Fibroblast of lung (primary cell): ENCODE measurements around the gene KCP. TPM values are rescaled to one million over a fixed set of nuclear protein-coding genes. Genes with fewer than 3 reads are reported as not detected.

Experiments used
- DNase-seq, 2 donors: peaks; one replicate each; pipeline versions ENCODE4 v3.0.0 to v3.0.0-alpha.2; 2010; ENCODE audit warnings: low read depth in 2 of 2
- H2AFZ ChIP-seq: 2 replicates; pipeline ENCODE4 v1.5.1; 2012; ENCODE audit warnings: low read length, control low read depth, inconsistent platforms
- H3K27ac ChIP-seq: 2 replicates; pipeline ENCODE4 v1.5.1; 2011; ENCODE audit warnings: low read length, control low read depth; ENCODE audit not compliant: insufficient read depth
- H3K27me3 ChIP-seq: 2 replicates; pipeline ENCODE4 v1.5.1; 2011; ENCODE audit warnings: mild to moderate bottlenecking, low read length; ENCODE audit not compliant: control insufficient read depth, insufficient read depth
- H3K36me3 ChIP-seq: 2 replicates; pipeline ENCODE4 v1.5.1; 2011; ENCODE audit warnings: low read length; ENCODE audit not compliant: control insufficient read depth, insufficient read depth
- H3K4me1 ChIP-seq: 2 replicates; pipeline ENCODE4 v1.5.1; 2011; ENCODE audit warnings: low read length; ENCODE audit not compliant: control insufficient read depth, insufficient read depth; ENCODE audit errors: extremely low read depth
- H3K4me2 ChIP-seq: 2 replicates; pipeline ENCODE4 v1.5.1; 2011; ENCODE audit warnings: low read length, control low read depth; ENCODE audit not compliant: insufficient read depth; ENCODE audit errors: extremely low read depth
- H3K4me3 ChIP-seq, 4 experiments: fragments of 200-600 bp in 1 of 4; sonication (generic) in 1 of 4; replicated peaks in 1 of 4; 2 replicates each; pipeline ENCODE4 v1.5.1; 2011 to 2016; ENCODE audit warnings: low read length in 4 of 4, low read depth in 3 of 4, mild to moderate bottlenecking in 3 of 4, control low read depth in 2 of 4, inconsistent platforms in 1 of 4, mixed read lengths in 1 of 4; ENCODE audit not compliant: insufficient read depth in 1 of 4; ENCODE audit errors: control extremely low read depth in 1 of 4
- H3K79me2 ChIP-seq: 2 replicates; pipeline ENCODE4 v1.5.1; 2012; ENCODE audit warnings: mild to moderate bottlenecking, low read length, inconsistent platforms; ENCODE audit not compliant: control insufficient read depth, insufficient read depth
- H3K9ac ChIP-seq: 2 replicates; pipeline ENCODE4 v1.5.1; 2011; ENCODE audit warnings: mild to moderate bottlenecking, low read length, control low read depth; ENCODE audit not compliant: insufficient read depth
- H3K9me3 ChIP-seq: 2 replicates; pipeline ENCODE4 v1.5.1; 2012; ENCODE audit warnings: low read depth, low read length; ENCODE audit not compliant: control insufficient read depth, insufficient read depth
- H4K20me1 ChIP-seq: 2 replicates; pipeline ENCODE4 v1.5.1; 2011; ENCODE audit warnings: low read length; ENCODE audit not compliant: control insufficient read depth, insufficient read depth; ENCODE audit errors: extremely low read depth
- EZH2 ChIP-seq: IDR thresholded peaks from 2 replicates; pipeline ENCODE4 v1.5.1; 2012; ENCODE audit warnings: low read length, control low read depth, mild to moderate bottlenecking; ENCODE audit errors: missing control alignments
- polyA plus RNA-seq, 2 donors: library from polyadenylated mRNA; depleted of rRNA in 1 of 2; stranded (reverse) in 1 of 2; unstranded in 1 of 2; fragments of >200 nt; gene quantifications; 2 replicates each; pipeline ENCODE4 v1.2.1, GENCODE V29; 2011 to 2012; ENCODE audit warnings: missing spikeins in 1 of 2
- total RNA-seq: library from RNA; depleted of rRNA; stranded (reverse); fragments of >200 nt; gene quantifications from 2 replicates; pipeline ENCODE4 v1.2.1, GENCODE V29; 2014
- TF ChIP-seq, protein P1 (sequence below), 2 donors: IDR thresholded peaks in 1 of 2; conservative IDR thresholded peaks in 1 of 2; 1 replicate in 1 of 2; 2 replicates in 1 of 2; pipeline ENCODE4 v1.5.1; 2011 to 2012; ENCODE audit warnings: low read length in 2 of 2, control low read depth in 1 of 2, inconsistent platforms in 1 of 2, low read depth in 1 of 2, mild to moderate bottlenecking in 1 of 2

Gene KCP
- total and polyA plus RNA-seq, 2 donors (not counting 1 experiment from before 2014, with no cell fraction given): 0.08 to 0.50 TPM

DNA sequence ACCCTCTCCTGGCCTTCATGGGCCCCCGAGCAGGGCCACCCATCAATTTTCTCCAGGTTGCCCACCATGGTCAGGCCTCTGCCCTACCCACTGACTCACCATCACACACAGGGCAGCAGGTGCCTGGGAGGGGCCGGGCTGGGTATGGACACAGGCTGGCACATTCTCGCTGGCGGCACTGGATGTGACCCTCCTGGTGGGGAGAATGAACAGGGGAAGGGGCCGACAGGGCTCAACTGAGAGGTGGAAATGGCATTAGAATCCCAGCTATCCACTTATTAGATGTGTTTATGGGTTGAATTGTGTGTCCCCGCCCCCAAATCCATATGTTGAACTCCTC lies 16.4 kb downstream of the KCP start:
- Histone ChIP-seq H3K27ac (no peak overlapping the region), H3K4me1 (no peaks in the 10 kb centered on the region), H2AFZ (no peak overlapping the region), H3K4me3 (no peak overlapping the region), H3K27me3 (no peaks in the 10 kb centered on the region), H3K79me2 (no peaks in the 10 kb centered on the region), H3K9me3 (no peaks in the 10 kb centered on the region), H3K36me3 (no peaks in the 10 kb centered on the region), H4K20me1 (no peaks in the 10 kb centered on the region), H3K9ac (no peak overlapping the region), H3K4me2 (no peak overlapping the region)
- no peak for TF ChIP-seq EZH2
- TF ChIP-seq, protein P1, sequence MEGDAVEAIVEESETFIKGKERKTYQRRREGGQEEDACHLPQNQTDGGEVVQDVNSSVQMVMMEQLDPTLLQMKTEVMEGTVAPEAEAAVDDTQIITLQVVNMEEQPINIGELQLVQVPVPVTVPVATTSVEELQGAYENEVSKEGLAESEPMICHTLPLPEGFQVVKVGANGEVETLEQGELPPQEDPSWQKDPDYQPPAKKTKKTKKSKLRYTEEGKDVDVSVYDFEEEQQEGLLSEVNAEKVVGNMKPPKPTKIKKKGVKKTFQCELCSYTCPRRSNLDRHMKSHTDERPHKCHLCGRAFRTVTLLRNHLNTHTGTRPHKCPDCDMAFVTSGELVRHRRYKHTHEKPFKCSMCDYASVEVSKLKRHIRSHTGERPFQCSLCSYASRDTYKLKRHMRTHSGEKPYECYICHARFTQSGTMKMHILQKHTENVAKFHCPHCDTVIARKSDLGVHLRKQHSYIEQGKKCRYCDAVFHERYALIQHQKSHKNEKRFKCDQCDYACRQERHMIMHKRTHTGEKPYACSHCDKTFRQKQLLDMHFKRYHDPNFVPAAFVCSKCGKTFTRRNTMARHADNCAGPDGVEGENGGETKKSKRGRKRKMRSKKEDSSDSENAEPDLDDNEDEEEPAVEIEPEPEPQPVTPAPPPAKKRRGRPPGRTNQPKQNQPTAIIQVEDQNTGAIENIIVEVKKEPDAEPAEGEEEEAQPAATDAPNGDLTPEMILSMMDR (conservative IDR thresholded peaks at IDR 0.05 in 1 of 2, IDR thresholded peaks at IDR 0.05 in 1 of 2; ENCODE audit: low read depth in 1 of 2, low read length in 2 of 2): no peak
- no peak for DNase-seq

DNA sequence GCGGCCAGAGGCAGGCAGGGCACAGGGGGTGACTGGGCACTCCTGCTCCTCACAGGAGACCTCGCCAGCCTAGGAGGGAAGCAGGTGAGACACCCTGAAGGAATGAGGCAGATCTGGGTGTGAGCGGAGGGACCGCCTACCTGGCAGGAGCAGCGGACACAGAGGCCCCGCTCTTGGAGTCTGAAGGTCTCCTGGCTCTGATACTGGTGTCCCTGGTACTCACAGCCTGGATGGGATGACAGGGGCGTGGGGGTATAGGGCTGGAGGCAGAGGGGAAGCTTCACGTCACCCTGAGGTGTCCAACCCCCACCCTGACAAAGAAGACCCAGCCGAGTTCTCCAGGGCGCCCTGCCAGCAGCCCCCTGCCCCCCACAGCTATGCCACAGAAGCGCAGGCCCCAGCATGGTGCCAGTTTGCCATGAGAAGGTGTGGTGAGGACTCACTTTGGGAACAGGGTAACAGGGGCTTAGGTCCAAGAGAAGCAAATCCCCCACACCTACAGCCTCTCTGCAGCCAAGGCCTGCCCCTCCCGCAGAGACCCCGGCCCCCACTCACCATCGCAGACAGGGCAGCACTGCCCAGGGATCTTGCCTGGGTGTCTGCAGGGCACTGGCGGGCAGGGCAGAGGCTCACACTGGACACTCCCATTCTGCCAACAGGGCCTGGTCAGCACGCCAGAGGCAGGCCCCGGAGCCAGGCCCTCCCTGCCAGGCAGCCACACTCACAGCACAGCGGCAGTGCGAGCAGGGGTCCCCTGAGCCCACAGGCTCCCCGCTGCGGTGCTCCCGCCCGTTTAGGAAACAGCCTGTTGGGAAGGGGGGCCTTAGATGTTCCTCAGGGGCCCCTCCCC lies 17.0 kb downstream of the KCP start:
- H3K4me3 ChIP-seq: no peak overlapping the region
- no peak overlapping the region for H3K27ac ChIP-seq
- H3K9me3 ChIP-seq: no peaks in the 10 kb centered on the region
- H3K4me2 ChIP-seq: no peak overlapping the region
- TF ChIP-seq EZH2: no peak
- TF ChIP-seq, protein P1 (conservative IDR thresholded peaks at IDR 0.05 in 1 of 2, IDR thresholded peaks at IDR 0.05 in 1 of 2; ENCODE audit: low read depth in 1 of 2, low read length in 2 of 2): no peak
- H3K4me1 ChIP-seq: no peaks in the 10 kb centered on the region
- H3K36me3 ChIP-seq: no peaks in the 10 kb centered on the region
- H3K79me2 ChIP-seq: no peaks in the 10 kb centered on the region
- H4K20me1 ChIP-seq: no peaks in the 10 kb centered on the region
- H2AFZ ChIP-seq: no peak overlapping the region
- no peak for DNase-seq
- H3K9ac ChIP-seq: no peak overlapping the region
- H3K27me3 ChIP-seq: no peaks in the 10 kb centered on the region

DNA sequence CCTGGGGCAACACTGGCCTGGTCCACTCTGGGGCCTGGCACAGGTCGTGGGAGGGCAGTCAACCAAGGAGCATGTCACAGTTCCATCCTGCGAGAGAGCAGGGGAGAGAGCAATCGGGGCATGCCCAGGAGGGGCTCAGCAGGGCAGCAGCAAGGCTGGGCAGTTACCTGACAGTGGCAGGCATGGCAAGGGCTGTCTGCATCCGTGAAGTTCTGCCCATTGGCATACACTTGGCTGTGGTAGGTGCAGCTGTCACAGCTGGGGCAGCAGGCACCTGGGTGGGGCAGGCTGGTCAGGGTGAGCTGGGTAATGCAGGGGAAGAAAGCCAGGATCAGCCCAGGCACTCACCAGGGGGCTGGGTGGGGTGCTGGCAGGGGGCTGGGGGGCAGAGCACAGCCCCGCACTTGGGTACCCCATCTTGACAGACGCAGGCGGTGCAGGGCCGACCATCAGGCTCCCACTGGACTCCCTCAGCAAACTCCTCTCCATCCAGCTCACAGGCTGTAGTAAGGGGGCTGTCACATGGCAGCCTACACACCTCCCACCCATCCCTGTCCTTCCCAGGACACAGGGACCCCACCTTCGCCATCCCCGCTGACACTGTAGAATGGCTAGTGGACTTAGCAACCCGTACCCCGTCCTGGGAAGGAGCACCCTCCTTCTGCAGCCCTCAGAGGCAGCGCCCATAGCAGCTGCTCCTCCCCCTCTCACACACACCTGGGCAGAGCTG lies 17.8 kb downstream of the KCP start:
- H3K79me2 ChIP-seq: no peaks in the 10 kb centered on the region
- no peak for DNase-seq
- TF ChIP-seq, protein P1 (conservative IDR thresholded peaks at IDR 0.05 in 1 of 2, IDR thresholded peaks at IDR 0.05 in 1 of 2; ENCODE audit: low read depth in 1 of 2, low read length in 2 of 2): no peak
- no peak for TF ChIP-seq EZH2

More for the DNA sequence above, 17.8 kb downstream of the KCP start:
- Histone ChIP-seq H4K20me1 (no peaks in the 10 kb centered on the region), H3K4me3 (no peak overlapping the region), H3K9ac (no peak overlapping the region), H3K36me3 (no peaks in the 10 kb centered on the region), H2AFZ (no peak overlapping the region), H3K27ac (no peak overlapping the region), H3K4me1 (no peaks in the 10 kb centered on the region), H3K9me3 (no peaks in the 10 kb centered on the region), H3K4me2 (no peak overlapping the region), H3K27me3 (no peaks in the 10 kb centered on the region)
